IPS-11a (cell line): Measurements from ENCODE around the gene RNF144A.

ENCODE experiments used
- H3K4me3 ChIP-seq: one replicate; pipeline ENCODE4 v1.5.1; 2013; ENCODE audit warnings: low read depth, low read length, control low read depth

RNF144A gene

DNA sequence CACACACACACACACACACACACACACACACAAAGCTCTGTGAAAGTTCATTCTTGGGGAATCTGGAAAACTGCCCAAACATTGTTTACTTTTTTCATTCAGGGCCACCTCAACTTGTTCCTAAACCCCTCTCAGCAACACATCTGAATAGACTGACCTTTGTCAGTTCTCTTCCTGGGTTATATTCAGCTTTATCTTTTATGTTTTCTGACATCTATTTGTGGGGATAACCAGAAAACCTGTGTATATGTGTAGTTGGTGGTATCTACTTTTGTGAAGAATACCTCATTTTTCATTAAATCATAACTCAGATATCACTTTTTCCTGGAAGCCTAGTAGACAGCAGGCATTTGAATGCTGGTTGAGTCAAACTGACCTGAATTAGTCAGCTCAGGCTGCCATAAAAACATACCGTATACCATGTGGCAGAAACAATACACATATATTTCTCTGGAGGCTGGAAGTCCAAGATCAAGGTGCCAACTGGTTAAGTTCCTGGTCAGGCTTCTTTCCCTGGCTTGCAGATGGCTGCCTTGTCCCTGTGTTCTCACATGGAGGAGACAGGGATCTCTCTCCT is 11.0 kb upstream of the RNF144A start:
- H3K4me3 ChIP-seq, result no peak overlapping the region

DNA sequence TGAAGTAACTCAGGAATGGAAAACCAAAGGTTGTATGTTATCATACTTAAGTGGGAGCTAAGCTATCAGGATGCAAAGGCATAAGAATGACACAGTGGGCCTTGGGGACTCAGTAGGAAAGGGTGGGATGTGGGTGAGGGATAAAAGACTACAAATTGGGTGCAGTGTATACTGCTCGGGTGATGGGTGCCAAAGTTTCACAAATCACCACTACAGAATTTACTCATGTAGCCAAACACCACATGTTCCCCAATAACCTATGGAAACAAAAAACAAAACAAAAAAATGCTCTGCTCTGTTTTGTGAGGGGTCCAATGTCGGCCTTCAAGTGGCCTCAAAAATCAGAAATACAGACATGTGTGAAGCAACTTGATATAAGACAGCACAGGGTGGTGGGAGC is 8.9 kb upstream of the RNF144A start:
- H3K4me3 ChIP-seq, result no peak overlapping the region

DNA sequence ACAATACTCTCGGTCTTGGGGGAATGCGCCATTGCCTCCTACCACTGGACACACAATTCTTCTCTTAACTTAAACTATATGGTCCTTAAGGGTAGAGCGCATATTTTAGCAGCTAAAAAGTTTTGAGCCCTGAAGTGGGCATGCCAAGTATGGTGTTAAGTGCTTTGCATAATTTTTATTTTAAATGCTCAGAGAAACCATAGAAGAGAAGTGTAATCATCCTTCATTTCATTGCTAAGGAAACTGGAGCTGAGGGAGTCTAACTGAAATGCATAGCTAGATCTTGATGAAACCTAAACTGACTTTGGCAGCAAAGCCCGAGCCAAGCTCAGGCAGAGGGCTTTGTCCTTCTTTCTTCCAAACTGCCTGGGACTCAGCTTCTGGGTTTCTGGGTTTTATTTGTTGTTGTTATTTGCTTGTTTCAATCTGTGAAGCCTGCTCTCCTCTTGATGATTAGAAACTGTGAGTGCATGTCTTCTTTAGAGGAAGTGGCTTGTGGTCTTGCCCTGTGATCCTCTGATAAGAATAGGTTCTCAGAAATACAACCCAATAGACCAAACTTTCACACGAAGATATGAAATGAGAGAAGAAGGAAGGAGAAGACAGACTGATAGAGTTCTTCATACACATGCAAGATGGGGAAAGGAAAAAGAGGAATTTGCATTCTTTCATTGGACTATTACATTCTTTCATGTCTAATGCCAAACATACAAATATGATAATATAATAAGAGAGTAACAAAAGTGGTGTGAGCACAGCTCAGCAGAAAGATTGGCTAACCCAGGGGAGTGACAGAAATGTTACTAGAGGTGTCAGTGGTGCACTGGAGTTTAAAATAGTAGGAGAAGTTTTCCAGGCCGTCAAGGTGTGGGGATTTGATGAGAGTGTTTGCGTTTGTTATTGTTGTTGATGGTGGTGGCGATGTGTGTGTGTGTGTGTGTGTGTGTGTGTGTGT is 7.5 kb upstream of the RNF144A start:
- H3K4me3 ChIP-seq, result no peak overlapping the region

DNA sequence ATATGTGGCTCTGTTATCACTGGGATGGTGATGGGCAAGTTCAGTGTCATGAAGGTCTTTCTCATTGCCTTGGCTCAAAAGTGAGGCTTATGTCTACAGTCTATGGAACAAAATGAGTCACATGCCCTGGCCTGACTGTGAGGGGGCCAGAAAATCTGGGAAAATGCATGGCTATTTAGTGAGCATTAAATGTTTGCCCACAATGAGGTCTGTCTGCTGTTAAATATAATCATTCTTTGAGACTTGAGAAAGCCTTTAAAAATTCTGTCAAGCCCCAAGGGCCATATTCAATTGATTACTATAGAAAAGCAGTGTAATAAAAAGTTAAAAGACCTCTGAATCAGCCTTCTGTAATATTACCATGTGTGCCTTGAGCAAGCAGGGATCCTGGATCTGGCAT is 5.5 kb upstream of the RNF144A start:
- no peak overlapping the region for H3K4me3 ChIP-seq

DNA sequence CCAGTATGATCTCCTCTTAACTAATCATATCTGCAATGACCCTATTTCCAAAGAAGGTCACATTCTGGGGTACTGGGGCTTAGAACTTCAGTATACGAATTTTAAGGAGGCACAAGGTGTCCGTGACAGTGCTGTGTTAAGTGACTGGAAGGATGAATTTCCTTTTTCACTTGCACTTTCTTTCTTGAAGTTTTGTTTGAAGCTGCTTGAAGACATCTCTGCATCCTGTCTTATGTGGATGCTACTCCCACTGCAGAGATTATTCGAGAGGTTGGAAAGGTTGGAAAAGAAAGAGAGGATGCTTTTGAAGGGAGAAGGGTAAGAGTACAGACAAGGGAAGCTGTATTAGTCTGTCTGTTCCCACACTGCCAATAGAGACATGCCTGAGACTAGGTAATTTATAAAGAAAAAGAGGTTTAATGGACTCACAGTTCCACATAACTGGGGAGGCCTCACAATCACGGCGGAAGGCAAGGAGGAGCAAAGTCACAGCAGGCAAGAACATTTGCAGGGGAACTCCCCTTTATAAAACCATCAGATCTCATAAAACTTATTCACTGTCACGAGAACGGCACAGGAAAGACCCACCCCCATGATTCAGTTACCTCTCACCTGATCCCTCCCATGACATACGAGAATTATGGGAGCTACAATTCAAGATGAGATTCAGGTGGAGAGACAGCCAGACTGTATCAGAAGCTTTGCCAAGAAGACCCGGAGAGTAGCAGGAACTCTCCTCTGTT is 3.6 kb upstream of the RNF144A start:
- no peak overlapping the region for H3K4me3 ChIP-seq

DNA sequence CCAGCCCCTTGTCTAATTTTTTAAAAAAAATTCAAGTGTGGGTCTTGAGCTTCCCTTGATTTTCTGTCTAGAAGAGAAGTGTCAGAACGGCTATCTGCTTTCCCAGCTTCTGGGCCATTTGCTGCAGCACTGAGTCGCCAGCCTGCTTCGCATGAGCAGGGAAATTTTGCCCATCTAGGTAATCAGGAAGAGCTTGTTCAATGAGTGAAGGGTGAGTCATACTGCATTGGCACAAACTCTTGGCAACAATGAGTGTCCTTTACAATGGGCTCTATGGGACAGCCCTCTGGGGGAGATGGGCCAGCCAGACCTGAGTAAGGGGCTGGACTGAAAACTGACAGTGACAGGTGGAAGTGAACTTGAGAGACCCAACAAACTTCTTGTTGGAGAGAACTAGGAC is 2.4 kb upstream of the RNF144A start:
- no peak overlapping the region for H3K4me3 ChIP-seq

DNA sequence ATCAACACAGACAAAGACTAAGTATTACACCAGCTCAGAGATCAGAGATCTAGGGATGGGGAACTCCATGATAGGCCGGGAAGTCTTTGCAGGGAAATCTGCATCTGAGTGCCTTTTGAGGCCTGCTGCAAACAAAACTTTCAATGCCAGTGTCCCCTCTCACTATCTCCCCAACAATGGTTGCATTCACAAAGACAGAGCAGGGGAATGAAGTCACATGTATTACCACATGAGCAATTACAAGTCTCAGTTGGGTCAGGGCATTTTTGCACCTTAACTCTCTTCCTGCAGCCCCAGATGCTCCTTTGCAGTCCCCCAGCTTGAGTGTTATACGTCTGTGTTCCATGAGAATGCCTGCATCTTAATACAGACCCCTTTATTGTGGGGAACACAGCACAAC is 1.8 kb upstream of the RNF144A start:
- no peak overlapping the region for H3K4me3 ChIP-seq

DNA sequence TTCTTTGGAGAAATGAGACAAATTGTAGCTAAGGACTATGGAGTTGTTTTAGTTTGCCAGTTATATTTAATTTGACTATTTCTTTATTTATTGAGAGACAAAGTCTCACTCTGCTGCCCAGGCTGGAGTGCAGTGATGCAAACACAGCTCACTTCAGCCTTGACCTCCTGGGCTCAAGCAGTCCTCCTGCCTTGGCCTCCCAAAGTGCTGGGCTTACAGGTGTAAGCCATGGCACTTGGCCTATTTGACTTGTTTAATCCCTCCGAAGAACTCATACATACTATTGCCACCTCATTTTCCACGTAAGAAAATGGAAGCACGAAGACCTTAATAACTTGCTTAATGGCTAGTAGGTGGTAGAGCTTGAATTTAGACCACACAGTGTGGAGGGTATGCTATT is 988 bp upstream of the RNF144A start:
- H3K4me3 ChIP-seq, result no peak overlapping the region

DNA sequence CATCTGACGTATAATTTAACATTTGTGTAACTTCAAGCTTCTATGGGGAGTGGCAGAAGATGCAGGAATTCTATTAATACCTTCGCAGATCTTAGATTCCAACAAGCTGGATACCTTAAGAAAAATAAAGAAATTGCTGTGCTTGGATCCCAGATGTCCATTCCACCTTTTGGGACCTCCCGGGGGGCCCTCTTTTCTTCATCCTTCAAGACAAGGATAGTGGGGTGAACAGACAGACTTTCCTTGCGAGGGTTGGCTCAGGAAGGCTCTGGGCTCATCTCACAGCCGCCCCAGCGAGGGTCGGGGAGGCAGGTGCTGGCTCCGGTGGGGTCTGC is 509 bp upstream of the RNF144A start:
- H3K4me3 ChIP-seq, result peak overlapping the region; percentile 34

DNA sequence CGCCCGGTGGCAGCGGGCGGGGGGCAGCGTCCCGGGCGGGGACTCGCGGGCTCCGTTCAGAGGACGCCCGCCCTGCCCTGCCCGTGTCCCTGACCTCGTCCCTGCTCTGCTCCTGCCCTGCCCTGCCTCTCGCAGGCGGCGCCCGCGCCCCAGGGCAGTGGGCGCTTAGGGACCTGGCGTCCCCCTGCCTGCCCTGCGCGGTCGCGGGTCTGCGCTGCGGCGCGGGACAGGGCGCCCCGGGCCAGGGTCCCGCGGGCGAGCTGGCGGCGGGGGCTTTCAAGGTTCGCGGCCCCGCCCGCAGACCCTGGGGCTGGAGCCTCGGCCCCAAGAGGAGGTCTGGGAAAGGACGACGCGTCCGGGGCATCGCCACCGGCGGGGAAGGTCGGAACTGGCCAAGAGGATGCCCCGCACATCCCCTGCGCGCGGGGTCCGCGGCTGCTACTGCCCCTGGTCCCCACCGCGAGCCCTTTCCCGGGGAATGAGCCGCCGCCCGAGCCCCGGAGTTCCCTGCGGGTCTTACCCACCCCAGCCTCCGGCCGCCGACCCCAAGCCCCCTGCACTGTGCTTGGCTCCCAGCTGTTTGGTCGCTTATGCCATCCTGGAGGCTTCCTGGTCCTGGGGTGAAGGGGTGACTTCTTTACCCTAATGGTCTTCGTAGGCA is 679 bp downstream of the RNF144A start:
- H3K4me3 ChIP-seq, result peak overlapping the region; percentile 55

DNA sequence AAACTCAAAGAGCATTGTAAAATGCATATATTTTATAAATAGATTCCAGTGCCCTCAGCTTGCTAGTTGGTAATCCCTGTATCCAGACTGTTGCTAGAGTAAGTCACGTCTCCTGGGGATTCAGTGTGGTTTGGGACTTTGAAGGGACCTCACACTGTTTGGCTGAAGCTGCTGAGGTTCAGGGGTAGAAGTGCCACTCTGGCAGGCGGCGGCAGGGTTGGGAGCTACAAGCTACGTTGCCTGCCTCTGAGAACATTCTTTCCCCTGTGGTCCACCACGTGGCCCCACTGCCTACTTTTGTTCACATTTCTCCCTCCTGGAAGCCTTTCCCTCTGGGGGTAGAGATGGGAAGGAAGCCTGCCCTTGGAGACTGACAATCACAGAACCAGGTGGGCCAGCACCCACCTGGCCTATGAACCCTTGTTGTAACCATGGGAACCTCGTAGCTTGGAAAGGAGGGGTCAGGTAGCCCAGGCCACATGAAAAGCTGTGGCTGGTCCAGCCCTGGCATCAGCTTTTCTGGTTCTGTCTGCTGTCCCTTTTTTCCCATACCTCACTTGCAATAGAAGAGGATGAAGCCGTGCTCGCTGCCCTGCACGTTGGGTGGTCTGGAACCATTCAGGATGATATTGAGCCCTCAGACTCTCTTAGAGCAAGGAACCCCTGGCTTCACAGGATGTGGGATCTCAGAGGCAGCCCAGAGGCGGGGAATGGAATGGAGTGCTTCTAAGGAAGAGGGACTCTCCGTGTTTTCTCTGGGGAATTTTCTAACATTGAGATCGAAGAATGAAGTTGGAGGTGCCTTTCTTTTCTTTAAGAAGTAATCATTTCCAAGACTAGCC is 2.9 kb downstream of the RNF144A start:
- no peak overlapping the region for H3K4me3 ChIP-seq

DNA sequence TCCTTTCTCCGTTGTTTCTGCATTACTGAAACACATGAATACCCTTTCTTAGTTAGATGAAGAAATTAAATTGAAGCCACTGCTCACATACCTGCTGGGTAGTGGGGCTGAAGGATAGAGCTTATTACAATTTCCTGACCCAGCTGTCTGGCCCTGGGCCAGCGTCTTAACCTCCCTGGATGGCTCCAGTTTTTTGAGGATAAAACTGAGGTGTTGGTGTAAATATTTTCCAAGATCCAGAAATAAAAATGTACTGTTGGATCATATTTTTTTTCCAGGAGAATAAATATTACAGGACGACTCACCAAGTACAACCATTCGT is 3.5 kb downstream of the RNF144A start:
- H3K4me3 ChIP-seq, result no peak overlapping the region

DNA sequence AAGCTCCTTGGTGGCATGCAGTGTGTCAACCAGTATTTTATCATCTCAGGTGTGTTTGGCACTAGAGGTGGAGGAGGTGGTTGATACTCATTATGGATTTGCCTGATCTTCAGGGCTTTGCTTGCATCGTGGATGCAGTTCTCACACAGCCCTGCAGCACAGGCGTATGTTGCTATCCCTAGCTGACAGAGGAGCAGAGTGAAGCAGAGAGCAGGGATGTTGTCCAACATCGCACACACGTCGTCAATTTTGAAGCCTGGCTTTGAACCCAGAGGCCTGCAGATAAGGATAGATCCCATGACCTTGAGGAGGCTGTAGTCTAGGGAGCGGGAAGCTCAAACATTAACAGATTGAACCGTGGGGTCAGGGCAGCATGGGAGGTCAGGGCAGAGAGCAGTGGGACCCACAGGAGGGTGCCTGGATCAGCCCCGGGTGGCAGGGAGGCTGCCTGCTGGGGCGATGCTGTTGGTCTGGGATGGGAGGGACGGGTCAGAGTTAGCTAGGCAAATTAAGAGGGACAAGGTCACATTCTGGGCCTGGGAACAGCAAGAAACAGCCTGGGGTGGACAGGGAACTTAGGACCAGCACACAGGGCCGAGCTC is 4.2 kb downstream of the RNF144A start:
- H3K4me3 ChIP-seq, result no peak overlapping the region

DNA sequence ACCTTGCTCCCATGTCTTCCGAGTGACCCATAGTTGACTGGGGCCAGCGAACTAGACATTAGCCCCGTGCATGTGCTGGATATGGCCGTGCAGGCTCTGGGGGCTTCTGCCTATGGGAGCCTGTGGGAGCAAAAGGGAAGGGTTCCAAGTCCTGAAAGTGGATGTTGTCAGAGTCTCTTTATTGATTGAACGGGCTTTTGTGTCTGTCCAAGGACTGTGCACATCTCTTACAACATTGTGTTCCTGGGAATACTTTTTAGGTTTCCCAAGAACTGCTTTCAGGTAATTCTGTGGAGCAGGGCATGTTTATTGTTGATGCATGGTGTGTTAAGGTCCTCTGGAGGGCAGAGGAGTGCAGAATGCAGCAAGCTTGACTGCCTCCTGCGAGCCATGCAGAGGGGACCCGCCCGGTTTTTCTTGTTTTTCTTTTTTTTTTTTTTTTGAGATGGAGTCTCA is 5.0 kb downstream of the RNF144A start:
- no peak overlapping the region for H3K4me3 ChIP-seq

DNA sequence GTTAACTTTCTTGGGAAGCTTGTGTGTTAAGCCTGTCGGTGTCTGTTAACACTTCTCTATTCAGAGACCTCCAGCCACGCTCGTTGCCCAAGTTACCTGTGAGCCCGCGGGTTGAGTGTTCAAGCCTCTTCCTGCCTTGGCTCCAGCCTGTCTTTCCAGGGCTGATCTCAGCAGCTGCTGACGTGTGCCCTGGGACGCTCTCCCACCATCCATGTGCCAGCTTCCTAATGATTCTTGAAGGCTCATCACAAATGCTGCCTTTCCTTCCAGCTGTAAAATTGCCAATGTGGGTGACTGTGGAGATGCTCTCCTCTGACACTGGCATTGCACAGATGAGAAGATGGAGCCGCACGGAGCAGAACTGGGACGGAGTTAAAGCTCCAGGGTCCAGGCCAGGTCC is 6.1 kb downstream of the RNF144A start:
- no peak overlapping the region for H3K4me3 ChIP-seq

DNA sequence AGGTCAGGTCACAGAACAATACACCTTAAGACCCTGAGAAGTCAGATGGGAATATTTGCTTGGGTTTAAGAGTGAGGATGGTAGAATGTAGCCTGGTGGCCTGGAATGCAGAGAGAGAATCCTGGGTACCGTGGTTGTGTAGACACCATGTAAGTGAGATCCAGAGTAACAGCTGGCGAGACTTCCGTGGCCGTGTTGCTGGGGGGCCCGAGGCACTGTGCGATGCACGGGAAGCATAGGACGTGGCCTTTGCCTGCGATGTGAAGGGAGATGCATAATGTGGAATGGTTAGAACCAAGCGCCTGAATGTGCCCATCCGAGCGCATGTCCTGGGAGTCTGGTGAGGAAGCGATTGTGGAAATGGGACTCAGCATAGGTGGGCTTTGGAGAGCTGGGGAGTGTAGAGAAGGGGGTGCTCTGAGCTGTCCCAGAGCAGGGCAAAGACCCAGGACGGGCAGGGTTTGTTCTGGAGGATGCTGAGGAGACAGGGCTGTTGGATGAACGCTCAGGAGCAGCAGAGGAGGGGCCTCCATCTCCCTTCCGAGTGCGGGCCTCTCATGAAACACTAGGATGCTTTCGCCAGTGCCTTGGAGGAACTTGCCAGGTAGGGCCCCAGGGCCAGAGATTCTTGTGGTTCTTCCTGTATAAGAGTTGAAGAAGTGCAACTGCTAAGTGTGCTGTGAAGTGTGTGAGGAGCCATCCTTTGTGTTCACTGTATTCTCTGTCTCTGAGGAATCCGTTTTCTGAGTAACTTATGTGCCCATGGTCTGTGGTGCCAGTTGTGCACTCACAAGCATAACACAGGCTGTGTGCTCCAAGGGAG is 7.1 kb downstream of the RNF144A start:
- no peak overlapping the region for H3K4me3 ChIP-seq

DNA sequence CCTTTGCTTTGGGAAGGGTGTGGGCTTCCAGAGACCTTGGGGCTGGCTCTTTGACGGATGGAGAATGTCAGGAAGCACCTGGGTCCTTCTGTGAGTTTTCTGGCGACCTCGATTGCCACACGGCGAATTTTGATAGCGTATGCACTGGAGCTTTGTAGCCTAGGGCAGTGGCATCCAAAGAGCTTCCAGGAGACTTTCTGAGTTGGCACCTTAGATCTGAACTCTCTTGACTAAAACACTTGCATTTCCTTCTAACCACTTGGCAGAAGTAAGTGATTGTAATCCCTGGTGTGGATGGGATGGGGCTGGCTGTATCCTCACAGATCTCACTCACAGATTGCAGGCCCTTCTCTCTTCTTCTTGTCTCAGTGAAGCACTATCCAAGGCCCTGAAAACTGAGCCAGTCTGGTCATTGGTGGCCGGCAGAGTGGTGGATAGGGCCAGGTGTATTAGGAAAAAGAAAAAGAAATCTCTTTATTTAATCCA is 7.8 kb downstream of the RNF144A start:
- H3K4me3 ChIP-seq, result no peak overlapping the region

DNA sequence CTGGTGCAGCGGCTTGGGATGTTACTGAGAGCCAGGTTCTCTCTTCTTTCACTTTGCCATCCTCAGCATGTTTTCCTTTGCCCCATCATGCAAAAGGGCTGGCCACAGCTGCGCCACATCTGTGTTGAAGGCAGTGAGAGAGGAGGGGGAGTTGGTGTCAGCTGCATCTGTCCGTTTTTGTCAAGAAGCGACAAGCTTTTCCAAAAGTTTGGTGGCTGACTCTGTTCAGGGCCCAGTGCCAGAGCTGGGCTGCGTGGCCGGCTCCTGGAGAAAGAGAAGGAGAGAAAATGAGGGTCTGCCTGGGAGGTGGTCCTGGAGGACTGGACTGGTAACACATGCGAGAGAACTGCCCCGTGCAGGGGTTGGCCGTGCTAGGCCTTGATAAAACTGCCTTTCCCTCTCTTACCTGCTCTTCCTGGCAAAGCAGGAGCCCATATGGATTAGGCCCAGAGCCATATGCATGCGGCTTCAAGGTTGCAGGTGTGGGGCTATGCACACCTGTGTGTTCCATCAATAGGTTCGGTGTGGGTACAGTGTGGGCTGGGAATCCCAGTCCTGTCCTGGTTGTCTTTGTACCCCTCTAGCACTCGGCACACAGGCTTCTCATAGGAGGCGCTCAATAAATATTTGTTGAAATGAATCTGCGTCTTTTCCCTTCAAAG is 9.0 kb downstream of the RNF144A start:
- H3K4me3 ChIP-seq, result no peak overlapping the region

DNA sequence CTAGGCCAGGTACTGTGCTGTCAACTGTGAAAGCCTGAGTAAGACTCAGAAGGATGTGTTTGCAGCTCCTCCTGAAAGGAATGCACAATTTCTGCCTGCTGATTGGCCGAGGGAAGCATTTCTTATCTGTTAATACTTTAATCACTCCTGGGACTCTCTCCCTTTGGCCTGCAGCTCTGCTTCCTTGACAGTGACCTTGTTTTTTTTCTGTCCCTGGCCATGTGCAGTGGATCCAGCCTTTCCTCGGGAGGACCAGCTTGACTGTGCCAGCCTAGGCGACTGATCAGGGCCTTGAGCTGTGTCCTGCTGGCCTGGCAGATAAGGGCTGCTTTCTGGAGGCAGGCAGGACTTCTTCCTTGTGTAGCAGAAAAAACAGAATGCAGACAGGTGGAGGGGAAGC is 10.0 kb downstream of the RNF144A start:
- no peak overlapping the region for H3K4me3 ChIP-seq
